Right ventricle myocardium inferior (tissue), 1 donor: ENCODE measurements around the gene LILRB1. TPM values are rescaled to one million over a fixed set of nuclear protein-coding genes. Genes with fewer than 3 reads are reported as not detected.
"Not testable (repeated sequence)": the region's sequence is repeated elsewhere in the genome, so short reads cannot be mapped to it uniquely, and the experiment has no call there.

Source experiments
- ATAC-seq: fragments of 200-7000 bp; cut with Tn5 transposase; one replicate; pipeline ENCODE4 v1.9.1; 2020; ENCODE audit warnings: mild to moderate bottlenecking, moderate library complexity
- DNase-seq: peaks from one replicate; pipeline ENCODE4 v3.0.0; 2021; ENCODE audit errors: missing footprints
- intact Hi-C: fragments of 100-400 bp; cut with DNase I; formaldehyde crosslinking; loops from one replicate; pipeline ENCODE4 v1.11.0; 2022
- total RNA-seq: library from RNA; stranded (reverse); fragmentation: NEBNext Ultra II Directional; extraction: Animal tissue kit (Norgen Biotek cat#: 25700); gene quantifications from one replicate; pipeline ENCODE4 v1.2.1, GENCODE V29; 2021
- donor health status: DM: no; HTN: yes; CAD: no; lungs with severe emphysema.

The LILRB1 gene
- total RNA-seq, 1 donor from 2014 or later, result 1.8 TPM

GRCh38 chr19:54654447-54655321, 24.4 kb downstream of the LILRB1 start:
- intact Hi-C loops, result no loop called here
- ATAC-seq (no peak), DNase-seq (no peak)

- intact Hi-C loops, result no loop called here
- ATAC-seq, result no peak
Measured at GRCh38 chr19:54659300-54659699, 29.0 kb downstream of the LILRB1 start.

GRCh38 chr19:54660306-54660705, 30.0 kb downstream of the LILRB1 start:
- DNase-seq (peak; percentile 59), ATAC-seq (no peak)
- intact Hi-C loops, result no loop called here

More at GRCh38 chr19:54659300-54659699, 29.0 kb downstream of the LILRB1 start:
- DNase-seq, result no peak

- ATAC-seq, result no peak
Measured at GRCh38 chr19:54660964-54661363, 30.7 kb downstream of the LILRB1 start.

GRCh38 chr19:54661846-54662481, 31.7 kb downstream of the LILRB1 start:
- intact Hi-C loops, result no loop called here
- no peak for DNase-seq
- no peak for ATAC-seq

More at GRCh38 chr19:54660964-54661363, 30.7 kb downstream of the LILRB1 start:
- DNase-seq, result no peak
- intact Hi-C loops, result no loop called here

- DNase-seq (no peak), ATAC-seq (peak; percentile 78)
- intact Hi-C loops, result no loop called here
Measured at GRCh38 chr19:54662730-54663129, 32.4 kb downstream of the LILRB1 start, which contains the start of gene LILRB4. Gene LILRB4, plus strand, starts transcription at chr19:54662985. Its CDS starts 49 bp downstream, at chr19:54663034.

GRCh38 chr19:54665530-54665929, 35.2 kb downstream of the LILRB1 start:
- intact Hi-C loops, result no loop called here
- ATAC-seq (no peak), DNase-seq (no peak)

GRCh38 chr19:54667217-54667616, 36.9 kb downstream of the LILRB1 start:
- intact Hi-C loops, result no loop called here
- DNase-seq (no peak), ATAC-seq (no peak)

GRCh38 chr19:54668353-54668752, 38.1 kb downstream of the LILRB1 start:
- DNase-seq (no peak), ATAC-seq (no peak)

GRCh38 chr19:54670576-54671357, 40.5 kb downstream of the LILRB1 start:
- intact Hi-C loops, result loop anchor here (10.0 kb wide), 1 partner anchor 196 kb away; the partner anchor contains the start of gene CDC42EP5
- DNase-seq (no peak), ATAC-seq (peak; percentile 28)

More at GRCh38 chr19:54668353-54668752, 38.1 kb downstream of the LILRB1 start:
- intact Hi-C loops, result no loop called here

GRCh38 chr19:54673222-54673621, 42.9 kb downstream of the LILRB1 start:
- intact Hi-C loops, result loop anchor here (10.0 kb wide), 1 partner anchor 198 kb away; the partner anchor contains the start of gene CDC42EP5
- DNase-seq, result no peak
- ATAC-seq, result peak; percentile 46

GRCh38 chr19:54674021-54674617, 43.8 kb downstream of the LILRB1 start:
- DNase-seq, result no peak
- intact Hi-C loops, result loop anchor here (10.0 kb wide), 1 partner anchor 199 kb away; the partner anchor contains the start of gene CDC42EP5
- no peak for ATAC-seq

- ATAC-seq, DNase-seq: not testable (repeated sequence)
- intact Hi-C loops, result loop anchor here (10.0 kb wide), 1 partner anchor 202 kb away; the partner anchor contains the start of gene CDC42EP5
Measured at GRCh38 chr19:54676210-54676834, 46.0 kb downstream of the LILRB1 start.

- intact Hi-C loops, result loop anchor here (10.0 kb wide), 1 partner anchor 202 kb away; the partner anchor contains the start of gene CDC42EP5
Measured at GRCh38 chr19:54677217-54677616, 46.9 kb downstream of the LILRB1 start.

GRCh38 chr19:54681596-54681995, 51.3 kb downstream of the LILRB1 start:
- DNase-seq, intact Hi-C loops, ATAC-seq: not testable (repeated sequence)

More at GRCh38 chr19:54677217-54677616, 46.9 kb downstream of the LILRB1 start:
- no peak for ATAC-seq
- DNase-seq, result no peak

GRCh38 chr19:54682306-54682856, 52.1 kb downstream of the LILRB1 start:
- DNase-seq, result no peak
- intact Hi-C loops, result no loop called here
- no peak for ATAC-seq

- intact Hi-C loops, result no loop called here
- DNase-seq, result no peak
- ATAC-seq, result no peak
Measured at GRCh38 chr19:54684527-54684926, 54.2 kb downstream of the LILRB1 start.
